GM21786 (cell line): ENCODE data around the gene FAM217A.

Experiments used
- ATAC-seq: cut with Tn5 transposase; IDR thresholded peaks from one replicate; pipeline ENCODE4 v1.9.1; 2021; ENCODE audit not compliant: unreplicated experiment

FAM217A gene

DNA sequence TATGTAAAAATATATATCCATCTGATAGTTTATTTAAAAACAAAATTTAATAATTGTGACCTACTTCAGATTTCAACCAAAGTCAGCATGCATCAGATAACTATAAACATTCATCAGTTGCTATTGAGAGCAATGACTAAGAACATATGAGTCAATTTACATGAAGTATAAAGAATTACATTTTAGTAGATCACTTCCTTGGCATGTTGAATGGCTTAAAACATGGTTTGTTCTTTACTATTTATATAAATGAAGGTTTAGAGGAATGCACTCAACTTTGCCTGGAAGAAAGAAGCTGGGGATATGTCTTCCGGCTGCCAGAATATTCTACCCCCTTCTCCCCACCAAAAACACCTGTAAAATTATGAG is 6.4 kb upstream of the FAM217A start:
- ATAC-seq = no peak

DNA sequence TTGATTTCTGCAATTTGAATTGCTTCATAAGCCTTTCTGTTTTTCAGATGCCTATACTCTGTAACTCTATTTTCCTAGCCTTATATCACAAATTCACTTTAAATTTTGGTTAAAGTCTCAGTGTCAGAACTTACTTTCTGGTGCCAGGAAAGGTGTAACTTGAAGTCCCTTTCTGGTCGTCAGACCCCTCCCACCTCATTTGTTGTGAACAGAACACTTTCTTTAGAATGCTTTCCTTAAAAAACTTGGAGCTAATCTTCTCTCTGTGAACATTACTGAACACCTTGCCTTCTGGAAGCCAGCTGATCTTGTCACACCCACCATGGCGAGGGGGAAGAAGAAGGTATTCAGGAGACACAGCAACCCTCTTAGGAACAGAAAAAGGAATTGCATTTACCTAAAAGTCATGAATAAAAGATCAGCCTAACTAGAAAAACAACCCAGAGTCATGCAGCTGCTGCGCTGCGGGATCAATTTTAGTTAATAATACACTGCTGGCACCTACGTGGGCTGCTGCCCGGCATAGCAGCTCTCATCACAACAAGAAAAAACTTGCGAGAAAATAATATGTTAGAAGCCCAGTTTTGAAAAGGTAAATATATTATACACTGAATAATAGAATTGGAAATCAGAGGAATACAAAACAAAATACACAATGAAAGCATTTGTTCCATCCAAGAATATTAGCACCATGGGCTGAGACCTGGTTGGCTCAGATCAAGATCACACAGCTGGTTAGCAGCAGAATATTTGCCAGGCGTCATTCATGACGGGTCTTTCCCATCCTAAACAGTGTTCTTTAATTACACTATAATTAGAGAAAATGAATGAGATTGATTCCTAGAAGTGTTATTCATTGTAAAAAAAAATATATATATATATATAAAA is 5.8 kb upstream of the FAM217A start:
- ATAC-seq = no peak

DNA sequence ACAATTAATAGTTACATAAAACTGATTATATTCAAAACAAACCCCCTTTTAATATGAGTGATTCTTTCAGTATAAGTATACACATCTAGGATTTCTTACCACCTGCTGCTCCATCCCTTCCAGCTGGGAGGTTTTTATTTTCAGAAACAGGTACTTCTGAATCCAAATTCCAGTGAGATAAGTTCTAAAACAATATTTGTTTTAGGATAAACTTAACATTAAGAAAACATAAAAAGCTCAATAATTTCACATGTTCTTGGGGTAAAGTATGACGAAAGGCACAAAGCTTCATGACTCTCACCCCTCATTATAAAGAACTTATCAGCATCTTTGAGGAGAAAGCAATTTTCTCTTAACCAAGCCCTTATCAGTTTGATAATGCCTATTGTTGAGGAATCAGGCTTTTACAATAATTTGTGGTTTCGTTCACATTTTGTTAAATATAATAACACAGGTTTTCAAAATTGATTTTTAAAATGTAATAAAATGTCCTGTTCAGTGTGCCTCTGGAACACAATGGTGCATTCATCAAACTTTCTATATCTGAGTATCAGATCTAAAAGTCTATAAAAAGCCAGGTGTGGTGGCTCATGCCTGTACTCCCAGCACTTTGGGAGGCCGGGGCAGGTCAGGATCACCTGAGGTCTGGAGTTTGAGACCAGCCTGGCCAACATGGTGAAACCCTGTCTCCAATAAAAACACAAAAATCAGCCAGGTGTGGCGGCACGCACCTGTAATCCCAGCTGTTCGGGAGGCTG is 4.3 kb downstream of the FAM217A start:
- no peak for ATAC-seq

DNA sequence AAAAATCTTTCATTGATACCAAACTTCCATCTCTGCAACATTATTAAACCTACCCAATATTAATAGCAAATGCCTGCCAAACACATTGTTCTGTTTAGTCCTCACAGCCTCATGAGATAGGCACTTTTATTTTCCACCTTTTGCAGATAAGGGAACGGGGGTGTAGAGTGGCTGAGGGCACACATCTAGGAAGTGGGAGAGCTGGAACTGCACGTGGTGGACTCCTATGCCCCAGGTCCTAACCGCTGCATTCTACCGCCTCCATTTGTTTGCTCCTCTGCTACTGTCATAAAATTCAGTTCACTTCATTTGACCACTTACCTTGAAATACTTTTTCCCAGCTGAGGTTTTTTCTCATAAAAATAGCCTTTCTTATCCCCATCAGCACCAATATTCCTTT is 7.6 kb downstream of the FAM217A start:
- no peak for ATAC-seq

DNA sequence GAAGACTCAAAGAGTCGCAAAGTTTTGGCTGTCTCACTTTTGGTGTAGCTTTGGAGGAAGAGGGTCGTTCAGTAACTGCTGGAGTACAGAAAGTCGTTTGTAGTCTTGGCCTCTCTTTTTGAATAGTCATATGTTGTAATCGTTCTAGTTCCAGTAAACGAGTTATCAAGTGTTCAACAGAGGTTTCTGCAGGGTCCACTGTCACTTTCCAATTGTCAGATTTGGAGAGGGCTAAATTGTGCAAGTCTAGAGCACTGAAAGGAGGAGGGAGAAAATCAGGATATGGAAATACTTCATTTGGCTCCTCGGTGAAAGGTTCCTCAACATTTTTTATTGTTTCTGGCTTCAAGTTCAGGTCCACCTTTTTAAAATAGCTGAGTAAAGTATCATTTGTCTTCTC is 9.7 kb downstream of the FAM217A start:
- ATAC-seq = no peak

DNA sequence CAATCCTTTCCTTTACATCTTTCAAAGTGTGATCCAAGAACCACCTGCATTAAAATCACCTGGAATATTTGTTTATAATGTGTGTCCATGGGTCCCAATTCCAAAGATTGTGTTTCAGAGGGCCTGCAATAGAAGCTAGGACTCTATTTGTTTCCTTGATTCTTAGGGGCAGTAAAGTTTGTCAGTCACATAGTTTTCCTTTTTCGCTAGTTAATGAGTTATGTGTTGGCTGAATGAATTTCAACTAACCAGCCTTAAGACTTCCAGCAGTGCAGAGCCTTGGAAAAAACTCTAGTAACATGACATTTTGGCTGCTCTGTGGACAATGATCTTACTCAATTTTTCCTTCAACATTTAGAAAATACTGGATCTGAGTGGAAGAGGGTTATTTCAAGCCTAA is 11.3 kb downstream of the FAM217A start:
- no peak for ATAC-seq

DNA sequence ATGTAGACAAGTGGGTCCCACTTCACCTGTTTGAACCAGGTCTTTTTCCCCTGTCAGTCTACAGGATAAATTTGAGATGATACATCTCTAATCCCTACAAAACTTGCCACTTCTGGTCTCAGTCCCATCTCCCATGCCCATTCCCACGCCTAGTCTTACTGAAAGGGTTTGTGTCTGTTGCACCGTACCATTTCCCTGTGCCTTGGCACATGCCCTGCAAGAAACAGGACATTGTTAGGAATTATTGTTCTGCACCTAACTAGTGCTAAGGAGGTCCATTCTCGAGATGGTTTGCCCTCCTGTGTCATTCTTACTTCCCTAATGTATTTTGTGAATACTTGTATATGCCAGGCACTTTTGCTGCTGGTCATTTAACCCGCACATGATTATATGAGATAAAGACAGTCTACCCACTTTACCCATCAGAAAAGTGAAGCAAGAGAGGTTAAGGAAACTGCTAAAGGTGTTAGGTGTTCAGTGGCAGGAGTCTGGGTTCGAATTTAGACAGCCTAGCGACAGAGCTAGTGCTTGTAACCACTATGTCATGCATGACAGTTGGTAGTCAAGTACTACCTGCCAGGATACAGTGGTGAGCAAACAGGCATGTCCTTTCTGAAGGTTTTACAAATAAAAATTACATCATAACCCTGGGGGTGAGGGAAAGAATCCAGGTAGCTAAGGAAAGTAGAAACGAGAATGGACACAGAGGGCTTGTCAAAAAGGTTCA is 12.7 kb downstream of the FAM217A start:
- ATAC-seq = no peak

DNA sequence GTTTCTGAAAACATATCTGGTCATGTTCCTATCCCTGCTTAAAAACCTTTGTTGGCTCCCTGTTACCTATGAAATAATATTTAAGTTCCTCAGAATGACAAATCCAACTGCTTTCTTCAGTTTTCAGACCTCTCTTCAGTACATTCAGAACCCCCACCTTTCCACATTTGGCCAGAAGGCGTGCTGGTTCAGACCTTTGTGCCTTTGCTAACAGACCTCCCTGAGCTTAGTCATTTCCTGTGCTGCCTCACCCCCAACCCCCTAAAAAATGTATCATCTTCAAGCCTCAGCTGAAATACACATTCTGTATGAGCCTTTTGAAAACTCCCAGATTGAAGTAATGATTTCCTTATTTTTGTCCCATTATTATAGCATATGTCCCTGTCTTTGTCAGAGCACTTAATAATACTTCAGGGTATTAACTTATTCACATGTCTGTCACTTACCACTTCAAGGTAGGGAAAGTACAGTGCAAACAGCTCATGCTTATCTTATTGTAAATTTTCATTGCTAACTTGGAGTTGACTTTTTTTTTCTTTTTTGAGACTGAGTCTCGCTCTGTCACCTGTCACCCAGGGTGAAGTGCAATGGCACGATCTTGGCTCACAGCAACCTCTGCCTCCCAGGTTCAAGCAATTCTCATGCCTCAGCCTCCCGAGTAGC is 19.7 kb downstream of the FAM217A start:
- ATAC-seq = no peak

DNA sequence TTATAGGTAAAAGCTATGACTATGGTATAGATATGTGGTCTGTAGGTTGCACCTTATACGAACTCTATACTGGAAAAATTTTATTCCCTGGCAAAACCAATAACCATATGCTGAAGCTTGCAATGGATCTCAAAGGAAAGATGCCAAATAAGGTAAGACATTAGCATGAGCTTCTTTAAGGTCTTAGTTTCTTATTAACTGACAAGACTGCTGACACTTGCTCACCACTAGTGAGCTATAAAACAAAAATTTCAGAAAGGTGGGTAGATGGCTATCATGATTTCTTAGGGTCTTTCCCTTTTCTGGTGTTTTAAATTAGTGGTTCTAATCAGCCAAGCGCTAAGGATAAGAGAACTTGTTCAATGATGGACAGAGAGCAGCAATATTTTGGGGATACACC is 21.9 kb downstream of the FAM217A start:
- ATAC-seq = no peak

DNA sequence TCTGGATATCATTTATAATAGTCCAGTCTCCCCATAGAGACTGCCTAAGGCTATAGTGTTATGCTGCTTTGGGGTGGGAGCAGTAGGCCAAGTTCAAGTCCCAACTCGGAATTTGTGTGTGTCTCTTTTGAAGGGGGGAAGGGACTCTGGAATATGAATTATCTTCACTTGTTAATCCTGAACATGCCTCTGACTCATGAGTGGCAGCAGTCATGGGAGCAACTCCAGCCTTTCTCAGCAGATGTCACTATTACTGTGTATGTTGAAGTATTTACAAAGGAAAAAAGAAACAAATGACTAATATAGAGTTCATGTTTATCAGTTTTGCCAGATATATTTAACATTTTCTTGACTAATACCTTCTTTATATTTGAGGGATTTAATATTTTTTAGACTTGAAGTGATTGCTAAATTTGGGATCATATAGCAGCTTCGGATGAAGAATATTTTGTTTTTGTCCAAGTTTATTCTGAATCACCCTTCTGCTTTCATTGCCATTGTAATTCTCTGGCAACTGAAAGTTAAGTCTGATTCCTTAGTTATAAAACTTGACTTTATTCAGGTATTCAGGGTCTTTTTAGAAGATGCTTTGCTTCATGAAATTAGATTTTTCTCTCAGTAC is 23.4 kb downstream of the FAM217A start:
- no peak for ATAC-seq

DNA sequence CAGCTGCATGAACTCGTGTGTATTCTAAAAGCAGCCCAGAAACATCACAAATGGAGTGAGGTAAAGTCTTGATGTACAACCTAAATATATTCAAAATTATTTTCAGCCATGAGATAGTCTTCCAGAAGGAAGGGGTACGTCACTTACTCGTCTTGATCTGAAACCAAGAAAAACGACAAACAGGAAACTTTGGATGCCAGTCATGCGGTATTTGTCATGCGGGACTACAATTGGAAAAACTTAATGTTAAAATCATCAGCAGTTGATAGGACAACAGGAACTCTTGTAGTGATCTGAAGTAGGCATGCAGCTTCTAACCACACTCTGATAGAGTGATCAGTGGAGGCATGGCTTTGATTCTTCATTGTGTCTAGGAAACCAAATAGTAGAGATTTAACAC is 29.7 kb downstream of the FAM217A start:
- no peak for ATAC-seq

DNA sequence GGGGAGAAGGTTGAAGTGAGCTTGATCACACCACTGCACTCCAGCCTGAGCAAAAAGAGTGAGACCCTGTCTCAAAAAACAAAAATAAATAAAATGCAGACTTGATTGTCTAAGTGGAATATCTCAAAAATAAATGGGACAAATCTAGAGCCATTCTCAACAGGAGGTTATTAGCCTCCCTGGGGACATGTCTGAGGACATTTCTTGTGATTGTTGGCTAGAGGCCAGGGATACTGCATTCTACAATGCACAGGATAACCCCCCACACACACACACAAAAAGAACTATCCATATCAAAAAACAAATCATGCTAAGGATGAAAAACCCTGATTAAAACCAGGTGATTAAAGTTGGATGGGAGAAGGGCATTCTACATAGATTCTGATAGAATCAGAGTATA is 37.5 kb downstream of the FAM217A start:
- no peak for ATAC-seq

DNA sequence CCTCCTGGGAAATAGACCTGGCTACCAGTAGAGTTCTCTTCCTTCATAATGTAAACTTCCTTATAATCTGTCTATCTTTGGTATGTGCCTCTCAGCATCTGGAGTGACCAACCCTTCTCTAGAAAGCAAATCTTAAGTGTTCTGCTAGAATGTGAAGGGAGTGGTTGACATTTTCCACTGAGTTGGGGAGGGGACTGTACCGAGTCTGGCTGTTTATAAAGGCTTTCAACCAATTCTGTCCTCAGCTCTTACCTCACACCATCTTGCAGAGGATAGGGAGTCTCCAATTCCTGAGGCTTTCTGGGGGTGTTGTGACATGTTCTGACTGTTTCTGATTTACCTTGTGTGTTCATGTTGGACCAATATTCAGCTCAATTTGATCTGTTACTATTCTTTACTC is 39.6 kb downstream of the FAM217A start:
- no peak for ATAC-seq

DNA sequence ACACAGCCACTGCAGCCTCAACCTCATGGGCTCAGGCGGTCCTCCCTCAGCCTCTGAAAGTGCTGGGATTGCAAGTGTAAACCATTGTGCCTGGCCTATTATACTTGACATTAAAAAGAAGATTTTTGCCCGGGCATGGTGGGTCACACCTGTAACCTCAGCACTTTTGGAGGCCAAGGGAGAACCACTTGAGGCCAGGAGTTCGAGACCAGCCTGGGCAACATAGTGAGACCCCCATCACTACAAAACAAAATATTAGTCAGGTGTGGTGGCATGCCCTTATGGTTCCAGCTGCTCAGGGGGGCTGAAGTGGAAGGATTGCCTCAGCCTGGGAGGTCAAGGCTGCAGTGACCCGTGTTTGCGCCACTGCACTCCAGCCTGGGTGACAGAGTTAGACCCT is 42.4 kb downstream of the FAM217A start:
- no peak for ATAC-seq

DNA sequence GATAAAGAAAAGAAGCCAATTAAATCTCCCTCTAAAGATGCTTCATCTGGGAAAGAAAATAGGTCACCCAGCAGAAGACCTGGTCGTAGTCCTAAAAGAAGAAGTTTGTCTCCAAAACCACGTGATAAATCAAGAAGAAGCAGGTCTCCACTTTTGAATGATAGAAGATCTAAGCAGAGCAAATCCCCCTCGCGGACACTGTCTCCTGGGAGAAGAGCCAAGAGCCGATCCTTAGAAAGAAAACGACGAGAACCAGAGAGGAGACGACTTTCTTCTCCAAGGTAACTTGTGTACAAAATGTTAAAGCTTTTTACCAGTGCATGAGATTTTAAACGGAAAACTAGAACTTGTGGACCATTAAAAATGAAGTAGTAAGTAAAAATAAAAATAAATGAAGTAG is 46.5 kb downstream of the FAM217A start:
- ATAC-seq = no peak

DNA sequence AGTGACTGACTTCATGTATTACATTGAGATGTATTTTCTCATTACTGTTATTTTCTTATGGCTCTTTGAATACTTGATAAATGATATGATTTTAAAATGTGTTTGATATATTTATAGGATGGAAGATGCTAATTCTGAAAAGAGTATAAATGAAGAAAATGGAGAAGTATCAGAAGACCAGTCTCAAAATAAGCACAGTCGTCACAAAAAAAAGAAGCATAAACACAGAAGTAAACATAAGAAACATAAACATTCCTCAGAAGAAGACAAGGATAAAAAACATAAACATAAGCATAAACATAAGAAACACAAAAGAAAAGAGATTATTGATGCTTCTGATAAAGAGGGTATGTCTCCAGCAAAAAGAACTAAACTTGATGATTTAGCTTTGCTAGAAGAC is 47.5 kb downstream of the FAM217A start:
- ATAC-seq = no peak

DNA sequence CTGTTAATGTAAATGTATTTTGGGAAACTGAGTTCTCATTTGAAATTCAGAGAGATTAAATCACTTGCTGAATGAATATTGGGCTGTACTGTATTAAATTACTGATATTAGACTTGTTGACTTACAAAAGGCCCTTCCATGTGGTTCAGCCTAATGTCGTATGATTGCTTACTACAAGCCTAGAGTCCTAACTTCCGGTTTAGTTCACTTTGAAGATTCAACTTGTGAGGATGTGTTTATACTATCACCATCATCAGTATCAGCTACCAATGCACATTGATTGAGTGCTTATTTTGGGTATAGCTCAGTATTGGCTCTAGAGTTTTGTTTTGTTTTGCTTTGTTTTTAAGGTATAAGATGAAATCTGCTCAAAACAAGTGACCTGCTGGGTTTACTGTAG is 48.3 kb downstream of the FAM217A start:
- ATAC-seq = no peak

DNA sequence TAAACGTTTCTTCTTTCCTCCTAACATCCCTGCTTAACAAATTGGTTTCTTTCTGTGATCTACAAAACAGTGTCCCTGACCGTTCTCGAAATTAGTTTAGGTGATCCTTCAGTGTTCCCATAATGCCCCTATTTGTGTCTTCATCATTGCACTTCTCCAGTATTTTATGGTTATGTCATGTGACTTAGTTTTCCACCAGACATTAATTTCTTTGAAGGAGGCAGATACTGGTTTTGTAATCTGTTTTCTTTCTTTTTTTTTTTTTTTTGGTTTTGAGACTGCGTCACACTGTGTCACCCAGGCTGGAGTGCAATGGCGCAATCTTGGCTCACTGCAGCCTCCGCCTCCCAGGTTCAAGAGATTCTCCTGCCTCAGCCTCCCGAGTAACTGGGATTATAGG is 49.2 kb downstream of the FAM217A start:
- no peak for ATAC-seq

DNA sequence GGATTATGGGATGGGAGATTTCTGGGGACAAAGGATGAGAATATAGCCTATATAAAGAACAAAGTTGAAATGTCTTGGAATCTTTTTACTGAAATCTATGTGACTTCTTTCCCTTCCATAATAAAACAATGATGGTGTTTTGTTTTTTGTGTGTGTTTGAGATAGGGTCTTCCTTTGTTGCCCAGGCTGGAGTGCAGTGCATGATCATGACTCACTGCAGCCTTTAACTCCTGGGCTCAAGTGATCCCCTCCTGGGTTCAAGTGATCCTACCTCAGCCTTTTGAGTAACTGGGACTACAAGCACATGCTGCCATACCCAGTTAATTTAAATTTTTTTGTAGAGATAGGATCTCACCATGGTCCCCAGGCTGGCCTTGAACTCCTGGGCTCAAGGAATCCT is 50.9 kb downstream of the FAM217A start:
- no peak for ATAC-seq

DNA sequence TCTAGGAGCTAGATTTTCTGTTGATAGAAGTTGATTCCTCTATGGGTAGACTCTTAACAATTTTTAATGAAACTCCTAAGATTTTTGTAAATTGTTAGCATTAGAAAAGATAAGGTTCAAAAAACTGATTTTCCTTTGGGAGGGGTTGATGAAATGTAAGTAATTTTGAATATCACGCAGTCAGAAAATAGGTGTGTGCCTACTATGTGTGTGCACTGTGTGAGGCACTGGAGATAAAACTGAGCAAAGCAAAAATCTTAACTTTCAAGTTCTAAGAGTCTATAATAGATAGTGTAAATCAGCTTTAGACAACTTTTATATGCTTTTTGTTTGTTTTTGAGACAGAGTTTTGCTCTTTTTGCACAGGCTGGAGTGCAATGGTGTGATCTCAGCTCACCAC is 53.3 kb downstream of the FAM217A start:
- no peak for ATAC-seq

DNA sequence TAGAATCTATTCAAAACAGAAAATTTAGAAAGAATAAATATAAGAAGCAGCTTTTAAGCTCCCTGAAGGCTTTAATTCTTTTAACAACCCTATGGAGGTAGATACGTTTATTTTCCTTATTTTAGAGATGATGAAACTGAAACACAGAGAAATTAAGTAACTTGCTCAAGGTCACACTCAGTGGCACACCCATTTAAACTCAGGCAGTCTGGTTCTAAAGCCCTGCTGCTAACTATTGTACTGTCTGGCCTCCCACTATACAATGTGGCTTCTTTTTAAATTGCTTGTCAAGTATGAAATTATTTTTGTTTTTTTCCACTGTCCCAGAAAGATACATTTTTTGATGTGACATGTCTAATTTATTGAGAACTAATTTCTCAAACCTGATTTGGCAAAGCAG is 55.7 kb downstream of the FAM217A start:
- no peak for ATAC-seq
